ENCODE measurements around the gene TMEM31. TPM values are rescaled to one million over a fixed set of nuclear protein-coding genes. Genes with fewer than 3 reads are reported as not detected.

TMEM31 gene
- total and polyA plus RNA-seq, 2 of the 4 experiments (the other 2 are of a cell fraction) = 0.17 TPM; not detected in 1

DNA sequence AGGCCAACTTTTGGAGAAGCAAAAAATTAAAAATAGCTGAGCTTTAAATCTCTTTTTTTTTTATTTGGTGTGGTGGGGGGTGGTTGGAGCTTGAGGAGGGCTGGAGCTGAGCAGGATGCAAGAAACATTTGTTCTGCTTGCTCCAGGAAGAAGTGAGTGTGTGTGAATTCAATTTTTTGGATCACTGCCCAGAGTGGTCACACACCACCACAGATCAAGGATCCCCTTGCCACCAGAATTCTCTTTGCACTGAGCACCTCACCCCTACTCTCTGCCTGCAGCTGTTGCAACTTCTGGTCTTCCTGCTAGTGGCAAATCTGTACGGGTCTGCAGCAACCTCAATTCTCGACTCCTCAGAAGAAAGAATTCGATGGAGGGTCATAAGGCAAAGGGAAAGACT is 46.0 kb downstream of the TMEM31 start:
- intact Hi-C loops (cut with micrococcal nuclease) = no loop called here
- Histone ChIP-seq H4K8ac (ENCODE audit: low read depth in 2 of 2, low read length in 2 of 2) (no peak overlapping the region), H3K4me3 (ENCODE audit: insufficient read depth, low read depth, low read length) (no peak overlapping the region), H3K18ac (ENCODE audit: low read depth, low read length) (no peak overlapping the region), H2BK20ac (ENCODE audit: low read depth, low read length) (no peak overlapping the region), H3K23ac (ENCODE audit: low read depth, low read length) (no peak overlapping the region), H3K14ac (replicated peaks; ENCODE audit: low read depth, low read length) (no peak overlapping the region), H3K4me2 (ENCODE audit: low read depth, low read length) (no peak overlapping the region), H3K27me3 (ENCODE audit: control insufficient read depth, insufficient read depth, low read length) (peaks cover 28% of the 10 kb centered on the region), H2AK5ac (ENCODE audit: low read depth, low read length) (no peak overlapping the region), H4K20me1 (ENCODE audit: insufficient read depth, low read length) (no peaks in the 10 kb centered on the region), H3K9me1 (ENCODE audit: insufficient read depth, low read length) (no peaks in the 10 kb centered on the region), H3K9ac (ENCODE audit: low read depth, low read length) (no peak overlapping the region), H4K91ac (ENCODE audit: insufficient read depth, low read depth, low read length) (no peak overlapping the region), H3K9me3 (ENCODE audit: control insufficient read depth, insufficient read depth, low read length) (peaks cover 8% of the 10 kb centered on the region; the same call in 1 of the 2 replicates), H2AK9ac (replicated peaks; ENCODE audit: low read depth, low read length, poor library complexity) (no peak overlapping the region), H2BK120ac (ENCODE audit: low read depth, low read length) (no peak overlapping the region), H2BK15ac (ENCODE audit: low read depth, low read length) (no peak overlapping the region), H2AFZ (replicated peaks; ENCODE audit: low read length, poor library complexity) (no peak overlapping the region), H3K4me1 (ENCODE audit: control insufficient read depth, insufficient read depth, low read length) (no peaks in the 10 kb centered on the region), H3K56ac (ENCODE audit: extremely low read depth, insufficient read depth, low read length) (no peak overlapping the region), H3K79me1 (ENCODE audit: low read depth in 1 of 2, low read length in 2 of 2) (no peaks in the 10 kb centered on the region), H4K5ac (ENCODE audit: low read depth, low read length) (no peak overlapping the region), H3K36me3 (ENCODE audit: control insufficient read depth, insufficient read depth, low read length) (no peaks in the 10 kb centered on the region), H3K4ac (ENCODE audit: low read depth, low read length) (no peak overlapping the region), H3K27ac (ENCODE audit: insufficient read depth, low read length) (no peak overlapping the region), H2BK5ac (ENCODE audit: low read depth, low read length, poor library complexity, severe bottlenecking) (no peak overlapping the region)
- no TSS peak for BruUV-seq (replicated peaks)
- no peak for DNase-seq
- ChIA-PET POLR2A (ENCODE audit: unreplicated experiment) (no interaction called here), CTCF (no interaction called here)
- in situ Hi-C loops (cut with MboI; ENCODE audit: low sequenced_read_pairs) = no loop called here
- TF ChIP-seq FOS (IDR thresholded peaks at IDR 0.05; ENCODE audit: low read depth, low read length) (no peak), POLR2A (IDR thresholded peaks at IDR 0.05; ENCODE audit: low read depth, low read length) (no peak), MAZ (IDR thresholded peaks at IDR 0.05; ENCODE audit: borderline replicate concordance, low read depth, low read length) (no peak), RFX5 (IDR thresholded peaks at IDR 0.05; ENCODE audit: low read depth, low read length) (no peak), BHLHE40 (IDR thresholded peaks at IDR 0.05; ENCODE audit: low read depth, low read length) (no peak), SMC3 (IDR thresholded peaks at IDR 0.05; ENCODE audit: low read depth, low read length) (no peak), RCOR1 (IDR thresholded peaks at IDR 0.05; ENCODE audit: insufficient replicate concordance, low read length) (no peak)
- no peak for ATAC-seq (ENCODE audit: low read depth)
- dilution Hi-C loops (cut with HindIII; ENCODE audit: low sequenced_read_pairs, unreplicated experiment) = no loop called here
- WGBS, 2 experiments (ENCODE audit: extremely low coverage in 2 of 2, insufficient read length in 1 of 2) = 57% methylated on average over 1 of the region's 3 CpGs; no CpG with 5 or more reads in 1 of the 2 experiments

Data from IMR-90 (cell line).